OCI-LY7 (cell line): ENCODE results near the gene LMAN2L.

ENCODE experiments used
- CTCF ChIP-seq: fragments of 200-600 bp; sonication (generic); conservative IDR thresholded peaks from 2 replicates; pipeline ENCODE4 v1.5.1; 2014; ENCODE audit warnings: mild to moderate bottlenecking, antibody characterized with exemption, low read length, moderate library complexity, mixed read lengths
- EZH2phosphoT487 ChIP-seq: fragments of 200-600 bp; sonication (generic); IDR thresholded peaks from 2 replicates; pipeline ENCODE4 v1.6.1; 2018; ENCODE audit warnings: low read depth, borderline replicate concordance, mild to moderate bottlenecking, mixed run types, antibody characterized with exemption, low read length, moderate library complexity, mixed read lengths

- TF ChIP-seq CTCF (no peak), EZH2phosphoT487 (no peak)
Observed at GRCh38 chr2:96710985-96711384, 28.9 kb downstream of the LMAN2L start.
